HG03457 (cell line): ENCODE data around the gene IFIT1B.
"Not testable (repeated sequence)": the region's sequence is repeated elsewhere in the genome, so short reads cannot be mapped to it uniquely, and the experiment has no call there.

Experiments
- ATAC-seq: cut with Tn5 transposase; IDR thresholded peaks from one replicate; pipeline ENCODE4 v1.9.1; 2021; ENCODE audit warnings: moderate number of reproducible peaks; ENCODE audit not compliant: unreplicated experiment

The IFIT1B gene

GRCh38 chr10:89377705-89378637, at the start of gene IFIT1B:
Gene IFIT1B (plus strand): TSS chr10:89378056. CDS start chr10:89378136, 80 bp downstream.
- ATAC-seq: no peak

GRCh38 chr10:89329151-89329550, 48.7 kb upstream of the IFIT1B start:
- ATAC-seq: no peak

DNA sequence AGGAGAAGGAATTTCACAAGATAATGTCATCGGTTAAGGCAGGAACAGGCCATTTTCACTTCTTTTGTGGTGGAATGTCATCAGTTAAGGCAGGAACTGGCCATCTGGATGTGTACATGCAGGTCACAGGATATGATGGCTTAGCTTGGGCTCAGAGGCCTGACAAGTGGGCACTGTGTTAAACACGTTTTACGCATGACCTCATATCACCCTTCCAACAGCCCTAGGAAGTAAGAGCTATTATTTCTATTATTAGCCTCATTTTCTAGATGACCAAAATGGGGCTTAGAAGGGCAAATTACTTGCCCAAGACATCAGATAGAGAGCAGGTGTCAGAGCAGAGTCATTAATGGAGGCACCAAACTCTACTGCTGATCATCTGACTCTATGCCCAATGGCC, 47.8 kb upstream of the IFIT1B start:
- ATAC-seq: not testable (repeated sequence)

GRCh38 chr10:89330537-89331212, 47.2 kb upstream of the IFIT1B start:
- no peak for ATAC-seq

DNA sequence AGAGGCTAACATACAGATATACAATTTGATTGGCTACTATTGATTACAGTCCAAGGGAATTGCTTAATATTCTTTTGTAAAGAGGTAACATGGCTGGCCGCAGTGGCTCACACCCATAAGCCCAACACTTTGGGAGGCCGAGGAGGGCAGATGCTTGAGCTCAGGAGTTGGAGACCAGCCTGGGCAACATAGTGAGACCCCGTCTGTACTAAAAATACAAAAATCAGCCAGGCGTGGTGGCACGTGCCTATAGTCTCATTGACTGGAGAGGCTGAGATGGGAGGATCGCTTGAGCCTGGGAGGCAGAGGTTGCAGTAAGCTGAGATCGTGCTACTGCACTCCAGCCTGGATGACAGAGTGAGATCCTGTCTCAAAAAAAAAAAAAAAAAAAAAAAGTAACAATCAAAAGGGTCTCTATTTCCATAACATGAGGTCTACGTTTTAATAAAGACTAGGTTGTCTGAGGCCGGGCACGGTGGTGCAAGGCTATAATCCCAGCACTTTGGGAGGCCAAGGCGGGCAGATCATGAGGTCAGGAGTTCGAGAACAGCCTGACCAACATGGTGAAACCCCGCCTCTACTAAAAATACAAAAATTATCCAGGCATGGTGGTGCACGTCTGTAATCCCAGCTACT, 46.3 kb upstream of the IFIT1B start:
- not testable (repeated sequence) for ATAC-seq

- ATAC-seq: no peak
Measured at GRCh38 chr10:89332123-89332633, 45.7 kb upstream of the IFIT1B start.

GRCh38 chr10:89335226-89335625, 42.6 kb upstream of the IFIT1B start:
- ATAC-seq: no peak

GRCh38 chr10:89336241-89336640, 41.6 kb upstream of the IFIT1B start:
- ATAC-seq: no peak

GRCh38 chr10:89337484-89337883, 40.4 kb upstream of the IFIT1B start:
- ATAC-seq: no peak

GRCh38 chr10:89338713-89339112, 39.1 kb upstream of the IFIT1B start:
- no peak for ATAC-seq

- no peak for ATAC-seq
Measured at GRCh38 chr10:89339875-89340274, 38.0 kb upstream of the IFIT1B start.

GRCh38 chr10:89341649-89342048, 36.2 kb upstream of the IFIT1B start:
- no peak for ATAC-seq

GRCh38 chr10:89342206-89342958, 35.5 kb upstream of the IFIT1B start:
- ATAC-seq: no peak

DNA sequence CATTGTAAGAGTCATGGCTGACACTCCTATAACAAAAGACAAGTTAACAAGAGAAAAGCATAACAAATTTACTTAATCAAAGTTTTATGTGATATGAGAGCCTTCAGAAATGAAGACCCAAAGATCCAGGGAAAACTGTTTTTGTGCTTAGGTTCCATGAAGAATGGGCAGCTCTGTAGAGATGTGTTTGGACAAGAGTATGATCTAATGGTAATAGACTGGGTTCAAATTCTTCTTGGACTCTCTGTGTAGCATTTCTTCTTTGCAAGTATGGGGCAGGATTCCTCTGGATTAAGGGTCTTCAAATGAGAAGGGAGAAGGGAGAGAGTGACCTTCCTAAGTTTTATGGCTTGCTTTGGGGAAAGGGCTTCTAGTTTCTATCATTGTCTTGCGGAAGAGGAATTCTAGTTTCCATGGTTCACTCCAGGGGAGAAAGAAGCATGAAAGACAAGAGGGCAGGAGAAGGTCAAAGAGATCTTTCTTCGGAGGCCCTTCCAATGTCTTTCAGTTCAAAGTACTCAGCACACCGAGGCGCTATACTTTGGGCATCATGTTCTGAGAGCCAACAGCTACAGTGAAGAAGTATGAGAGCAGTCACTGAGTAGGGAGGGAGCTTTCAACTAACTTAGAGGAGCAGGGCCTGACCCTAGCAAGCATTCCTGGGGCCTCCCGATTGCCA, 34.6 kb upstream of the IFIT1B start:
- no peak for ATAC-seq

- ATAC-seq: no peak
Measured at GRCh38 chr10:89344156-89344555, 33.7 kb upstream of the IFIT1B start.

- no peak for ATAC-seq
Measured at GRCh38 chr10:89345367-89346000, 32.4 kb upstream of the IFIT1B start.

- ATAC-seq: no peak
Measured at GRCh38 chr10:89346405-89347254, 31.2 kb upstream of the IFIT1B start.

- no peak for ATAC-seq
Measured at GRCh38 chr10:89347701-89348457, 30.0 kb upstream of the IFIT1B start.
